ENCODE results near the gene PTPRH. TPM values are rescaled to one million over a fixed set of nuclear protein-coding genes. Genes with fewer than 3 reads are reported as not detected.

Gene PTPRH
- total and polyA plus RNA-seq, 5 donors from 2014 or later: not detected

DNA sequence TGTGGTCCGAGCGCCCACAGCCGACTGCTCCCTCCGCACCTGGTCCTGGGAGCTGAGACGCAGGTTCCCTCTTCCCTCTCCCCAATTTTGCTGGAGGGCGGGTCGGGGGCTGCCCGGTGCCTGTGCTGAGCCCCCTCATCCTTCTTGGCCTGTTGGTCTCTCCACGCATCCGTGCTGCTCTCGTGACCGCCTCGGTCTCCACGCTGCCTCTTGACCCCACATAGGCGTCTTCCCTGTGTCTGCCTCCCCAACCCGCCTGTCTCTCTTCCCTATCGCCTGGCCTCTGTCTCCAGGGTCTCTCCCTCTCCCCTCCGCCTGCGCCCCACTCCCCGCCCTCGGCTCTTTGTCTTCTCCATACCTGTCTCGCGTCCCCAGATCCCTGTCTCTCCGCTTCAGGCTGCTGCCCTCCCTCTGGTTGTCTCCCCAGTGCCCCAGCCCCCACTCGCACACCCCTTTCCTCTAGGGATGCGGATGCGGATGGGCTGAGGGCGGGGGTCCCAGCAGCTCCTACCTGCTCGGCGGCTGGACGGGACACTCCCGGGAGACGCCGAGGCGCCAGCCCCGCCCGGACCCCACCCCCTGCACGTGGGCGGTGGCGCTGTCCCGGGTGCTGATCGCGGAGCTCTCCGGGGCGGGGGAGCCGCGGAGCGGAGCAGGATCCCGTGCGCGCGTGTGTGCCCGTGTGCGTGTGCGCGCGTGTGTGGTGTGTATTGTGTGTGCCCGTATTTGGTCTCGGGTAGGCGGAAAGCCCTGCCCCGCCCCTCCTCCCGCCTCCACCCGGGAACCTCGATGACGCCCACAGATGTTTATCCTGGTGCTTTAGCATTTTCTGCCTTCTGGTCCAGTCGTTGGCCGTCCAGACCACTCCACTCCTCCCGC lies 29.5 kb downstream of the PTPRH start, which contains the start of gene SYT5:
Gene SYT5, minus strand, starts transcription at position 684 of the 879 bp plus-strand sequence. CDS start 1,248 bp downstream, outside the sequence.
- peak within 1 kb of the TSS; percentile 53 for H3K4me3 ChIP-seq (ENCODE audit: low read depth, low read length)
- H3K4me3 Mint-ChIP-seq: peak within 1 kb of the TSS; percentile 76 to 85 (median 80)
- H3K36me3 ChIP-seq (ENCODE audit: control insufficient read depth, insufficient read depth, low read length): no peaks in the 10 kb centered on the region
- no peaks in the 10 kb centered on the region for H3K36me3 Mint-ChIP-seq
- H3K27ac ChIP-seq (ENCODE audit: insufficient read depth, low read length, poor library complexity, severe bottlenecking): peak within 1 kb of the TSS; percentile 23
- peaks cover 20% of the 10 kb centered on the region for H3K4me1 ChIP-seq (ENCODE audit: control insufficient read depth, insufficient read depth, low read length, poor library complexity, severe bottlenecking)
- peaks cover 0 to 34% (median 5%) of the 10 kb centered on the region in 4 donors for H3K4me1 Mint-ChIP-seq
- peaks cover 0 to 5% of the 10 kb centered on the region in 2 experiments for H3K9me3 ChIP-seq (ENCODE audit: control insufficient read depth in 2 of 2, low read length in 2 of 2)
- peak; percentile 32 to 57 (median 43) for DNase-seq
- peak within 1 kb of the TSS; percentile 32 to 86 (median 80) for H3K27ac Mint-ChIP-seq
- peaks cover 30% of the 10 kb centered on the region for H3K27me3 ChIP-seq (ENCODE audit: control insufficient read depth, insufficient read depth, low read length)
- ATAC-seq (ENCODE audit: low read depth in 2 of 2): peak; percentile 44 to 45
- peaks cover 59% of the 10 kb centered on the region for H3K27me3 Mint-ChIP-seq
- peaks cover 0 to 8% (median 0%) of the 10 kb centered on the region in 7 donors for H3K9me3 Mint-ChIP-seq

DNA sequence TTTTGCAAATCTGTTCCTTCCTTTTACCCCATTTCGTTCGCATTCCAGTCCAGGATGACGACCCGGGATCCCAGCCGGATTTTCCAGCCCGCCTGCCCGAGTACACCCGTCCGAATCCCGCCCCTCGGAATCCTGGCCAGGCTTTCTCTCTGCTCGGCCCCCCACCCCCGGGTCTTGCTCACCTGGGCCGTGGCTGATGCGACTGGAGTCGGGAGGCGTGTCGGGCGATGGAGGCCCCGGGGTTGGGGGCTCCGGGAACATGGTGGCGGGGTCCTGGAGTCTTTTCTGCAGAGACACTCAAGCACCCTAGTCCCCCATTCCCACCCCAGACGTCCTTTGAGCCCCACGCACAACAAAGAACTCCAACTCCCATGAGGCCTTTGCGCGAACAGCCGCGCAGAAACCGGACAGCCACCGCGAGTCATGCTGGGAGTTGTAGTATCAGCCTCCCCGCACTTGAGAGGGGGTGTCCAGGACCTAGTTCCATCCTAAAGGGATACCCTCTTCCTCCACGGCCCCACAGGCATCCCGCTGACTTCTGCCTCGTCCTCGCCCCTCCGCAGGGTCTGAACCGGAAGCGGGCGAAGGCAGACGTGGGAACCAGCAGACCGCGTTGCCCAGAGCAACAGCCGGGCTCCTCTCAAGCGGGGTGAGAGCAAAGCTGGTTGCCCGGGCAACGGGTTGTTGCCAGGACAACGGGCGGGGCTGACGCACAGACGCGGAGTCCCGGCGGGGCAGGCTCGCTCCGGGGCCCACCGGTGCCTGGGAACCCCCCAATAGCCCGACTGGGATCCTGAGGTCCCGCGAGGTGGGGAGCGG lies 30.3 kb downstream of the PTPRH start:
- peaks cover 65% of the 10 kb centered on the region for H3K27me3 Mint-ChIP-seq
- Histone ChIP-seq H3K9me3 (ENCODE audit: control insufficient read depth in 2 of 2, low read length in 2 of 2) (peaks cover 0 to 5% of the 10 kb centered on the region in 2 experiments), H3K27me3 (ENCODE audit: control insufficient read depth, insufficient read depth, low read length) (peaks cover 36% of the 10 kb centered on the region), H3K27ac (ENCODE audit: insufficient read depth, low read length, poor library complexity, severe bottlenecking) (no peak overlapping the region), H3K4me1 (ENCODE audit: control insufficient read depth, insufficient read depth, low read length, poor library complexity, severe bottlenecking) (peaks cover 24% of the 10 kb centered on the region), H3K4me3 (ENCODE audit: low read depth, low read length) (peak overlapping the region; percentile 53), H3K36me3 (ENCODE audit: control insufficient read depth, insufficient read depth, low read length) (no peaks in the 10 kb centered on the region)
- ATAC-seq (ENCODE audit: low read depth in 2 of 2) (peak; percentile 83 to 87), DNase-seq (peak; percentile 87 to 93 (median 92))
- H3K27ac Mint-ChIP-seq: peak overlapping the region in 2 of 3 donors; percentile 80 to 86
- peak overlapping the region; percentile 76 to 85 (median 80) for H3K4me3 Mint-ChIP-seq
- peaks cover 0 to 9% (median 0%) of the 10 kb centered on the region in 7 donors for H3K9me3 Mint-ChIP-seq
- no peaks in the 10 kb centered on the region for H3K36me3 Mint-ChIP-seq
- peaks cover 0 to 40% (median 10%) of the 10 kb centered on the region in 4 donors for H3K4me1 Mint-ChIP-seq

GRCh38 chr19:55176076-55176475 lies 33.2 kb downstream of the PTPRH start:
- peaks cover 0 to 5% of the 10 kb centered on the region in 2 experiments for H3K9me3 ChIP-seq (ENCODE audit: control insufficient read depth in 2 of 2, low read length in 2 of 2)
- no peaks in the 10 kb centered on the region for H3K36me3 ChIP-seq (ENCODE audit: control insufficient read depth, insufficient read depth, low read length)
- no peak overlapping the region for H3K27ac Mint-ChIP-seq
- no peak overlapping the region for H3K27ac ChIP-seq (ENCODE audit: insufficient read depth, low read length, poor library complexity, severe bottlenecking)
- H3K4me1 ChIP-seq (ENCODE audit: control insufficient read depth, insufficient read depth, low read length, poor library complexity, severe bottlenecking): peaks cover 36% of the 10 kb centered on the region
- H3K27me3 Mint-ChIP-seq: peaks cover 71% of the 10 kb centered on the region
- no peak overlapping the region for H3K4me3 ChIP-seq (ENCODE audit: low read depth, low read length)
- peaks cover 35% of the 10 kb centered on the region for H3K27me3 ChIP-seq (ENCODE audit: control insufficient read depth, insufficient read depth, low read length)
- peaks cover 0 to 54% (median 16%) of the 10 kb centered on the region in 4 donors for H3K4me1 Mint-ChIP-seq
- H3K4me3 Mint-ChIP-seq: peak overlapping the region in 1 of 4 donors; percentile 51
- ATAC-seq (ENCODE audit: low read depth in 2 of 2) (no peak), DNase-seq (peak in 1 of 3 donors; percentile 26)
- no peaks in the 10 kb centered on the region for H3K36me3 Mint-ChIP-seq
- peaks cover 0 to 12% (median 0%) of the 10 kb centered on the region in 7 donors for H3K9me3 Mint-ChIP-seq

GRCh38 chr19:55175117-55175867 lies 34.0 kb downstream of the PTPRH start:
- H3K4me1 Mint-ChIP-seq: peaks cover 0 to 48% (median 15%) of the 10 kb centered on the region in 4 donors
- H3K4me3 ChIP-seq (ENCODE audit: low read depth, low read length): no peak overlapping the region
- peaks cover 71% of the 10 kb centered on the region for H3K27me3 Mint-ChIP-seq
- H3K27ac Mint-ChIP-seq: no peak overlapping the region
- ATAC-seq (ENCODE audit: low read depth in 2 of 2) (no peak), DNase-seq (no peak)
- peaks cover 29% of the 10 kb centered on the region for H3K27me3 ChIP-seq (ENCODE audit: control insufficient read depth, insufficient read depth, low read length)
- H3K9me3 Mint-ChIP-seq: peaks cover 0 to 12% (median 0%) of the 10 kb centered on the region in 7 donors
- H3K27ac ChIP-seq (ENCODE audit: insufficient read depth, low read length, poor library complexity, severe bottlenecking): no peak overlapping the region
- H3K36me3 ChIP-seq (ENCODE audit: control insufficient read depth, insufficient read depth, low read length): no peaks in the 10 kb centered on the region
- peaks cover 33% of the 10 kb centered on the region for H3K4me1 ChIP-seq (ENCODE audit: control insufficient read depth, insufficient read depth, low read length, poor library complexity, severe bottlenecking)
- H3K4me3 Mint-ChIP-seq: no peak overlapping the region
- no peaks in the 10 kb centered on the region for H3K36me3 Mint-ChIP-seq
- H3K9me3 ChIP-seq (ENCODE audit: control insufficient read depth in 2 of 2, low read length in 2 of 2): peaks cover 0 to 5% of the 10 kb centered on the region in 2 experiments

GRCh38 chr19:55174425-55175116 lies 34.7 kb downstream of the PTPRH start:
- DNase-seq (no peak), ATAC-seq (ENCODE audit: low read depth in 2 of 2) (no peak)
- Histone ChIP-seq H3K27ac (ENCODE audit: insufficient read depth, low read length, poor library complexity, severe bottlenecking) (no peak overlapping the region), H3K36me3 (ENCODE audit: control insufficient read depth, insufficient read depth, low read length) (no peaks in the 10 kb centered on the region), H3K4me3 (ENCODE audit: low read depth, low read length) (no peak overlapping the region), H3K27me3 (ENCODE audit: control insufficient read depth, insufficient read depth, low read length) (peaks cover 29% of the 10 kb centered on the region), H3K4me1 (ENCODE audit: control insufficient read depth, insufficient read depth, low read length, poor library complexity, severe bottlenecking) (peaks cover 26% of the 10 kb centered on the region), H3K9me3 (ENCODE audit: control insufficient read depth in 2 of 2, low read length in 2 of 2) (peaks cover 0 to 5% of the 10 kb centered on the region in 2 experiments)
- Mint-ChIP-seq H3K27ac (no peak overlapping the region), H3K4me1 (peaks cover 0 to 43% (median 13%) of the 10 kb centered on the region in 4 donors), H3K27me3 (peaks cover 70% of the 10 kb centered on the region), H3K4me3 (peak overlapping the region in 2 of 4 donors; percentile 44 to 81), H3K36me3 (no peaks in the 10 kb centered on the region), H3K9me3 (peaks cover 0 to 12% (median 0%) of the 10 kb centered on the region in 7 donors)

GRCh38 chr19:55173714-55174409 lies 35.4 kb downstream of the PTPRH start:
- Mint-ChIP-seq H3K4me1 (peaks cover 0 to 38% (median 11%) of the 10 kb centered on the region in 4 donors), H3K36me3 (no peaks in the 10 kb centered on the region), H3K9me3 (peaks cover 0 to 13% (median 0%) of the 10 kb centered on the region in 7 donors), H3K4me3 (peak overlapping the region in 3 of 4 donors; percentile 32 to 81 (median 50)), H3K27ac (no peak overlapping the region), H3K27me3 (peaks cover 72% of the 10 kb centered on the region)
- H3K36me3 ChIP-seq (ENCODE audit: control insufficient read depth, insufficient read depth, low read length): no peaks in the 10 kb centered on the region
- no peak overlapping the region for H3K4me3 ChIP-seq (ENCODE audit: low read depth, low read length)
- peak in 1 of 3 donors; percentile 24 for DNase-seq
- peaks cover 19% of the 10 kb centered on the region for H3K4me1 ChIP-seq (ENCODE audit: control insufficient read depth, insufficient read depth, low read length, poor library complexity, severe bottlenecking)
- ATAC-seq (ENCODE audit: low read depth in 2 of 2): no peak
- no peak overlapping the region for H3K27ac ChIP-seq (ENCODE audit: insufficient read depth, low read length, poor library complexity, severe bottlenecking)
- peaks cover 33% of the 10 kb centered on the region for H3K27me3 ChIP-seq (ENCODE audit: control insufficient read depth, insufficient read depth, low read length)
- H3K9me3 ChIP-seq (ENCODE audit: control insufficient read depth in 2 of 2, low read length in 2 of 2): peaks cover 0 to 5% of the 10 kb centered on the region in 2 experiments

All from CD4-positive, CD25-positive, alpha-beta regulatory T cell (primary cell).